Esophagus muscularis mucosa (tissue), 4 donors: ENCODE measurements around the gene COL16A1.

Source experiments
- CTCF ChIP-seq, 3 experiments: fragments of 200-600 bp in 2 of 3; fragments of 450-650 bp in 1 of 3; sonication (generic) in 2 of 3; IDR thresholded peaks; one replicate each; pipeline ENCODE4 v1.5.1; 2017 to 2019; ENCODE audit warnings: antibody characterized with exemption in 3 of 3, mild to moderate bottlenecking in 2 of 3, moderate library complexity in 1 of 3
- EP300 ChIP-seq: sonication (generic); formaldehyde crosslinking; IDR thresholded peaks from one replicate; pipeline ENCODE4 v1.6.1; 2017; ENCODE audit warnings: antibody characterized with exemption
- POLR2A ChIP-seq: fragments of 450-650 bp; IDR thresholded peaks from one replicate; pipeline ENCODE4 v1.6.1; 2017; ENCODE audit warnings: antibody characterized with exemption, moderate library complexity, mild to moderate bottlenecking, low read depth
- POLR2AphosphoS5 ChIP-seq, 2 donors: sonication (generic); formaldehyde crosslinking; IDR thresholded peaks; one replicate each; pipeline ENCODE4 v1.6.1; 2017; ENCODE audit warnings: antibody characterized with exemption in 2 of 2

DNA sequence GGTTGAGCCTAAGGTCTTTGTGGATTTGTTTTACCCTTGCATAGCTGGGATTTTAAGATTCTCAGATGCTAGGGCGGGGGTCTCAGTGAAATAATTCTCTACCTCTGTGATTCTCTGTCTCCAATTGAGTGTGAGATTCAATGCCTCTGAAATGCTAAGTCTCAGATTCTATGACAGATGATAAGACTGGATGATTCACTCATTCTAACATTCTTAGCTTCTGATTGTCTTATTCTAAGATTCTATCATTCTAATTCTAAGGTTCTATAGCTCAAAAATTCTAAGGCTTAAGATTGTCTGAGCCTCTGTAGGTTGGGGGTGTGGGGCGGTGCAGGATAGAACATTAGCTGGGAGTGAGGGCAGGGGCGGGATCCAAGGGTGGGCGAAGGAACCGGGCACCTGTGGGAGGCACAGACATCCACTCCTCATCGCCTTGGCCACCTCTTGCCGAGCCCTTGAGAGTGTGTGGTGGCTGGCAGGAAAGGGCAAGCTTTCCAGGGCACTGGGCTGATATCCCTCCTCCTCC, 30.8 kb upstream of the COL16A1 start:
- no peak for TF ChIP-seq EP300
- TF ChIP-seq CTCF (IDR thresholded peaks at IDR 0.05): no peak
- TF ChIP-seq POLR2A: no peak
- TF ChIP-seq POLR2AphosphoS5 (IDR thresholded peaks at IDR 0.05): no peak
